ENCODE results near the gene RNF10.
"Not testable (repeated sequence)": the region's sequence is repeated elsewhere in the genome, so short reads cannot be mapped to it uniquely, and the experiment has no call there.

Gene RNF10

GRCh38 chr12:120534203-120534702 is at the start of gene RNF10:
TSS of gene RNF10 (plus strand) at chr12:120534356. CDS start at chr12:120534812, 456 bp downstream.
- DNase-seq = peak; percentile 93

DNA sequence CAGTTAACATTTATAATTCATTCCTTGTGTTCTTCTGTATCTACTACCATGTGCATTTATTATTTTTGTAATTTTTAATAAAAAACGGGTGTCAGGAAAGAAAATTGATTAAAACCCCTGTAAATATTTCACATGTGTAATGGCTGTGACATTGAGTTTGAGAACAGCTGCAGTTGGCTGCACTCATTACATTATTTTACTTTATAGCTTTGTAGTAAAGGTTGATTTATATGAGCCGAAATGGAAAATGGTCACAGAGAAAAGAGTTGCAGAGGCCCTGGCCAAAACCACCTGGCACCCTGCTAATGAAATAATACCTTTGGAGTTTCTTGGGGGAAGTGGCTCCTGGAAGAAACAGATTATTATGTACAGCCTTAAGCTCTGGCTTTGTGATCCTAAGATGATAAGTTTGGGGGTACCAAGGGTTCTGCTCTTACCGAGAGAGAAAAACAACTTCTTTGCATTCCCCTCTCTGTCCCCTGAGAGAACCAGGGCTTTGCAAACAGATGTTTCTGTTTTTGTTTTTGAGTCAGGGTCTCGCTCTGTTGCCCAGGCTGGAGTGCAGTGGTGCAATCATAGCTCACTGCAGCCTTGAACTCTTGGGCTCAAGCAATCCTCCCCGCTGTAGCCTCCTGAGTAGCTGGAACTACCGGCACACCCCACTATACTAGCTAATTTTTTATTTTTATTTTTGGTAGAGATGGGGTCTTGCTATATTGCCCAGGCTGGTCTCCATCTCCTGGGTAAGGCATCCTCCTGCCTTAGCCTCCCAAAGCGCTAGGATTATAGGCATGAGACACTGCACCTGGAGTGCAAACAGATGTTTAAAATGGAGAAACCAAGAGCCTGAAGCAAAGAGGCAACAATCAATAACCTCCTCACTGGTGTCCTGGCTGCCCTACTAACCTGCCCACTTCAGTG is 47.9 kb upstream of the RNF10 start:
- DNase-seq = no peak

DNA sequence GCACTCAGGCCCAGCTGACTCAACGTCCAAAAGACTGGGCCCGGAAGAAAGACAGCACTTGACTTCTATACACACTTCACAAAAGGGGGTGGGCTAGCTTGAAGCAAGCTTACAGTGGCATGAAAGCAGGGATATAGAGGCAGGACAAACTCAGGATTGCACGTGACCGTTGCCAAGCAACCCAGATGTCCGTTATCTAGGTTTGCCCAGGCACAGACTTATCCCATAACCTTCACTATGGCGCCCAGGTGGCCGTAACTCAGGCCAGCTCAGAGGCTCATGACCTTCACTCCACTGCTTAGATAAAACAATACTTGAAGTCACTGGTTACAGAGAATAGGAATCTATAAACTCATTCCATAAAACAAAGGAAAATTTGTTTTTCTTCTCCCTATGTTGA is 46.6 kb upstream of the RNF10 start:
- DNase-seq = not testable (repeated sequence)

GRCh38 chr12:120488057-120488640 is 46.0 kb upstream of the RNF10 start:
- no peak for DNase-seq

GRCh38 chr12:120489018-120489417 is 45.1 kb upstream of the RNF10 start:
- no peak for DNase-seq

- no peak for DNase-seq
Observed at GRCh38 chr12:120490325-120490724, 43.8 kb upstream of the RNF10 start.

GRCh38 chr12:120490833-120491512 is 43.2 kb upstream of the RNF10 start:
- DNase-seq = no peak

- no peak for DNase-seq
Observed at GRCh38 chr12:120495186-120495730, 38.9 kb upstream of the RNF10 start.

- DNase-seq = peak; percentile 99
Observed at GRCh38 chr12:120495731-120496412, 38.3 kb upstream of the RNF10 start, which contains the start of gene DYNLL1. TSS of gene DYNLL1 (plus strand) at chr12:120496113. CDS start at chr12:120496422, 309 bp downstream.

DNA sequence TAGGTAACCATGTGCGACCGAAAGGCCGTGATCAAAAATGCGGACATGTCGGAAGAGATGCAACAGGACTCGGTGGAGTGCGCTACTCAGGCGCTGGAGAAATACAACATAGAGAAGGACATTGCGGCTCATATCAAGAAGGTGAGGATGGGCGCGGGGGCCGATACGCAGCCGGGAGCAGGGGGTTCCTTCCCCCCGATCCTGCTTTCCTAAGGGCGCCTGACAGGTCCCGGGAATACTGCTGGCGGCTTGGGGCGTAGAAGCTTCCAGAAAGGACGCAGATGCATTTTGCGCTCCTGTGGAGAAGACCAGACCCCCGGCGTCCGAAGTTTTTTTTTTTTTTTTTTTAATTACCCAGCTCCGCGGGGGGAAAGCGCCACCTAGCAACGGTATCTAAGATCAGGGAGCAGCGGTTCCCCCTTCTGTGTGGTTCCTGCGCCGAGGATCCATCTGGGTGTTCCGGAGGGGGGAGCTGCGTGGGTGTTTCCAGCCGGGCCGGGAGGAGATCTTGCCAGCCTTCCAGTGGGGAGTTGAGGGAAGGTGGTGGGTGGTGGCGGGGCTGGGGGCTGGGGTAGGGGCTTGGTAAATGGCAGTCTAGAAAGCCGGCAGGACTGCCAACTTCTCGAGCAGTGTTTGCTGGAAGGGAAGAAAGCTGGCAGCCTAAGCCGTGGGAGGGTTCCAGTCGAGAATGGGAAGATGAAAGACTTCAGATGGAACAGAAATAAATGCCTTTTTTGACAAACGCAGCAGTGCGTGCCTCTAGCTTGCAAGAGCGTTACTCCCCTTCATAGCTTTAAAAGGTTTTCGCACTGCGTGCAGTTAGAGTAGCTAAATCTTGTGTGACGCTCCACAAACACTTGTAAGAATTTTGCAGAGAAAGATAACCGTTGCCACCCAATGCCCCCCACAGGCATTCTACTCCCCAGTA is 37.5 kb upstream of the RNF10 start:
- peak; percentile 71 for DNase-seq

DNA sequence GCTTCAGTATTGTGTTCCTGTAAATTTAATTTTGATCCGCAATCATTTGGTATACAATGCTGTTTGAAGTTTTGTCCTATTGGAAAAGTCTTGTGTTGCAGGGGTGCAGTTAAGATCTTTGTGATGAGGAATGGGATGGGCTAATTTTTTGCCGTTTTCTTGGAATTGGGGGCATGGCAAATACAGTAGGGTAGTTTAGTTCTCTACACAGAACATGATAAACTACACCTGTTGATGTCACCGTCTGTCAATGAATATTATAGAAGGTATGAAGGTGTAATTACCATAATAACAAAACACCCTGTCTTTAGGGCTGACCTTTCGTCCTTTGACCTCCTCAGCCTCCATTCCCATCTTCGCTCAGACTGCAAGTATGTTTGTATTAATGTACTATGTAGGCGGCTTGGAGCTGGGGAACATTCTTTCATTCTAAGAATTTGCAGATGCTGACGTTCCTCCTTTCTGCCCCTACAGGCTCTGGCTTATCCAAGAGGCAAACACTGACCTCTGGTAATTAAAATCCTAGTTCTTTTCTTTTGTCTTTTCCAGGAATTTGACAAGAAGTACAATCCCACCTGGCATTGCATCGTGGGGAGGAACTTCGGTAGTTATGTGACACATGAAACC is 36.5 kb upstream of the RNF10 start:
- no peak for DNase-seq

DNA sequence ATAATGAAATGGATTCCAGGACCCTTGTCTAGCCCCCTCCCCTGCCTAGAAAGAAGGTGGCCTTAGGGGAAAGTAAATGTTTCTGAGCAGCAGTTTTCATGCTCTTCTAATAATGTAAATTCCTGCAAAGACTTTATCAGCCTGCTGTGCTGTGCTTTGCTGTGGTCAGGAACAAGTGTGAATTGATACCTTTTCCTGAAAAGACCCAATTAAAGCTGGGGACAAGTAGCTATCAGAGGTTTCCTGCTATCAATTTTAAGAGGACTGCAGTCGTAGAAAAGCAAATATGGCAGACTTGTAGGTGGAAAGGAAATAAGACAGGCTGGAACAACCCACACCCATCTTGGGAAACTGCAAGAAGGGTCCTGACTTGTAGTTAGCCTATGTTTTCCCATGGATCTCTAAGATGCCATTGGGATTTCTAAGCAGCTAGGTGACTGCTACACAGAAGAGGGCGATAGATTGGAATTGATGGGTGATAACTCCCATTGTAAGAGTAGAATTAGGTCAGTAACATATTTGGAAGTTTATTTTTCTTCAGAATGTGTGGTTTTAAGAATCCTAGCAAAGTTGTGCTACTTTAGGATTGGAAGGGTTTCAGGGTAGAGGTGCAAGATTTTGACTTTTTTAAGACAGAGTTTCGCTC is 35.2 kb upstream of the RNF10 start:
- no peak for DNase-seq

GRCh38 chr12:120500581-120500980 is 33.6 kb upstream of the RNF10 start:
- DNase-seq = no peak

GRCh38 chr12:120504587-120504986 is 29.6 kb upstream of the RNF10 start:
- DNase-seq = no peak

DNA sequence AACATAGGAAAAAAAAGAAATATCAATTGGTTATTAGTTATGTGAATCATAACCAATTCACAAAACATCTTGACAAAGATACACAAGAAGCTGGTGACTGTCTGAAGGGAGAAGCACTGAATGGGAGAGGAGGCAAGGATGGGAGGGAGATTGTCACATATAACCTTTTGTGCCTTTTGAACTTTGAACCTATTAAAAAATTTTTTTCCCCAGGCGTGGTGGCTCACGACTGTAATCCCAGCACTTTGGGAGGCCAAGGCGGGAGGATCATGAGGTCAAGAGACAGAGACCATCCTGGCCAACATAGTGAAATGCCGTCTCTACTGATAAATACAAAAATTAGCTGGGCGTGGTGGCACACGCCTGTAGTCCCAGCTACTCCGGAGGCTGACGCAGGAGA is 25.6 kb upstream of the RNF10 start:
- no peak for DNase-seq

- no peak for DNase-seq
Observed at GRCh38 chr12:120514002-120514401, 20.2 kb upstream of the RNF10 start.

DNA sequence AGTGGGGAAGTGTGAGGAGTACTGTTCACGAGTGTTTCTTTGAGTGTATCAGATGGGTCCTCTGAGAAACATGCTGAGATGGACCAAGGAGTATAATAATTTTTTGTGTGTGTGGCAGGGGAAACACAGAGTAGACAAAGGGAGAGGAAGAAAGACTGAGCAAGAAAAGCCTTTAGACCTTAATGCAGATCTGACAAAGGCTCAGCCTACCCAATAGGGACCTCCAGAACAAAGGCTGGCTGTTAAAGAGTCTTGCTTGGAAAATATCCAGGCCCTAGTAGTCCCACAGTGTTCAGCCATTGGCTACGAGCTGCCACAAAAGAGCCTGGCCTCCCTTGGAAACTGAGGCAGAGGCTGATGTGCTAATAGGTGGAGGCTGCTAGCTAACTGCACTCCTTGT is 18.7 kb upstream of the RNF10 start:
- DNase-seq = no peak

DNA sequence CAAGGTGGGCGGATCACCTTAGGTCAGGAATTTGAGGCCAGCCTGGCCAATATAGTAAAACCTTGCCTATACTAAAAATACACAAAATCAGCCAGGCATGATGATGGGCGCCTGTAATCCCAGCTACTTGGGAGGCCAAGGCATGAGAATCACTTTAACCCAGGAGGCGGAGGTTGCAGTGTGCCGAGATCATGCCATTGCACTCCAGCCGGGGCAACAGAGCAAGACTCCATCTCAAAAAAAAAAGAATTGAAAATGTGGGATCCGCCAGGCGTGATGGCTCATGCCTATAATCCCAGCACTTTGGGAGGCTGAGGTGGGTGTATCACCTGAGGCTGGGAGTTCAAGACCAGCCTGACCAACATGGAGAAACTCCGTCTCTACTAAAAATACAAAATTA is 14.8 kb upstream of the RNF10 start:
- DNase-seq = not testable (repeated sequence)

DNA sequence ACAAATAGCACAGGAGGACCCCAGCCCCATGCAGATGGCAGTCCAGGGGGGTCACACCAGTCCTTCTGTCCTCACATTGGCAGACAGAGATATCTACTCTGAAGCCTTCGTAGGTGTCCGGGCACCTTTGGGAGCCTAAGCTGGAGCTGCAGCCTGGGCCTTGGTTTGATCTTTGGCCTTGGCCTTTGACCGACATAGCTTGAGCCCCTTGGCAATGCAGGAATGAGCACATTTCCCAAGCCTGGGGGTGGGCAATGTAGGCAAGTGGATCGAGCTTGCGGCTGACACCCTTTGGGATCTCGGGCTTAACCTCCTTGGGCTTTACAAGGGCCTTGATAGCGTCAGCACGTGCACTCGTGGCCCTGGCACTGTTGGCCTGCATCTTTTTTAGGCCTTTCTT is 11.6 kb upstream of the RNF10 start:
- DNase-seq = no peak

GRCh38 chr12:120528861-120529525 is 5.2 kb upstream of the RNF10 start, which contains the start of gene COQ5:
TSS of gene COQ5 (minus strand) at chr12:120529158. CDS start at chr12:120529141, 17 bp downstream.
- DNase-seq = peak; percentile 92
